Effector memory CD4-positive, alpha-beta T cell (primary cell): Measurements from ENCODE around the gene DOCK3.
"Not testable (repeated sequence)": the region's sequence is repeated elsewhere in the genome, so short reads cannot be mapped to it uniquely, and the experiment has no call there.

Experiments used
- DNase-seq, 3 donors: peaks; one replicate each; pipeline ENCODE4 v3.0.0-alpha.2; 2020
- H3K27ac ChIP-seq: 2 replicates; pipeline ENCODE4 v1.7.0; 2013; ENCODE audit warnings: mild to moderate bottlenecking, low read length, moderate library complexity; ENCODE audit not compliant: insufficient read depth, poor library complexity, severe bottlenecking
- H3K27me3 ChIP-seq: replicated peaks from 2 replicates; pipeline ENCODE4 v1.7.0; 2013; ENCODE audit warnings: mild to moderate bottlenecking, low read length; ENCODE audit not compliant: insufficient read depth, control insufficient read depth, poor library complexity, severe bottlenecking
- H3K36me3 ChIP-seq: 2 replicates; pipeline ENCODE4 v1.7.0; 2013; ENCODE audit warnings: mild to moderate bottlenecking, low read length, moderate library complexity; ENCODE audit not compliant: control insufficient read depth, insufficient read depth
- H3K4me1 ChIP-seq: 2 replicates; pipeline ENCODE4 v1.7.0; 2013; ENCODE audit warnings: low read length, mild to moderate bottlenecking; ENCODE audit not compliant: control insufficient read depth, insufficient read depth, poor library complexity, severe bottlenecking
- H3K4me3 ChIP-seq: 2 replicates; pipeline ENCODE4 v1.7.0; 2013; ENCODE audit warnings: low read length, low read depth, mild to moderate bottlenecking; ENCODE audit not compliant: insufficient read depth, poor library complexity, severe bottlenecking
- H3K9me3 ChIP-seq: 2 replicates; pipeline ENCODE4 v1.7.0; 2013; ENCODE audit warnings: mild to moderate bottlenecking, low read length, moderate library complexity; ENCODE audit not compliant: control insufficient read depth

The DOCK3 gene

DNA sequence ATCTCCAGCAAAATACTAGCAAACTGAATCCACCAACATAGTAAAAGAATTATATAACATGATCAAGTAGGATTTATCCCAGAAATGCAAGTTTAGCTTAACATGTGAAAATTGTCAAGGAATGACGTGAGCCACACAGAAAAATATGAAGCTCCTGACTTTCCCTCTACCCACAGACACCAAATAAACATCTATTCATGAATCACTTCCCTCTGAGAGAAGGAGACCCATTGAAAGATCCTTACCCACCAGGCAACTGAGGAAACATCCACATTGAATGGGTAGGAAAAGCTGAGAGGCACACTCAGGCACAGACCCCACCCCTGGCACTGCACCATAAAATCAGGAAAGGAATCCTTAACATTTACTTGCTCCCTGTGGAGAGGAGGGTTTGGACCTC, 608.2 kb downstream of the DOCK3 start:
- Histone ChIP-seq H3K4me1 (no peaks in the 10 kb centered on the region), H3K27me3 (no peaks in the 10 kb centered on the region), H3K9me3 (no peaks in the 10 kb centered on the region), H3K27ac (no peak overlapping the region), H3K36me3 (no peaks in the 10 kb centered on the region), H3K4me3 (no peak overlapping the region)
- no peak for DNase-seq

DNA sequence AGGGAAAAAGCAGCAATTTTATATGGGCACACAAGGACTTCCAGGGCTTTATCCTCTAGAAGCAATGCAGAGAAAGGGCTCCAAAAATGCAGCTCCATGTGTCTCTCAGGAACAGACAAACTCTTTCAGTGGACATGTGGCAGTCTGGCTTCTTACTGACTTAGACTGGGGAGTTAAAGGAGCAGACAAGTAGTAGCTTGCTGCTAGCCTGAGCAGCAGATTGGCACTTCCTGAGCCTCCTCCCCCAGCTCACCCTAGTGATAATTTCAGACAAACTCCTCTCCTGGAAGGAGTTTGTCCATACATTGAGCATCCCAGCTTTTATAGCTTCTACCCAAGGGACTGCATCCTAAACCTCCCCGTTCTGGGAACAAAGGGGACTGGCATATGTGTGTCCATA, 608.7 kb downstream of the DOCK3 start:
- no peak for DNase-seq
- H3K27me3 ChIP-seq: no peaks in the 10 kb centered on the region
- H3K4me3 ChIP-seq: no peak overlapping the region
- H3K4me1 ChIP-seq: no peaks in the 10 kb centered on the region
- no peaks in the 10 kb centered on the region for H3K36me3 ChIP-seq
- H3K9me3 ChIP-seq: no peaks in the 10 kb centered on the region
- no peak overlapping the region for H3K27ac ChIP-seq

DNA sequence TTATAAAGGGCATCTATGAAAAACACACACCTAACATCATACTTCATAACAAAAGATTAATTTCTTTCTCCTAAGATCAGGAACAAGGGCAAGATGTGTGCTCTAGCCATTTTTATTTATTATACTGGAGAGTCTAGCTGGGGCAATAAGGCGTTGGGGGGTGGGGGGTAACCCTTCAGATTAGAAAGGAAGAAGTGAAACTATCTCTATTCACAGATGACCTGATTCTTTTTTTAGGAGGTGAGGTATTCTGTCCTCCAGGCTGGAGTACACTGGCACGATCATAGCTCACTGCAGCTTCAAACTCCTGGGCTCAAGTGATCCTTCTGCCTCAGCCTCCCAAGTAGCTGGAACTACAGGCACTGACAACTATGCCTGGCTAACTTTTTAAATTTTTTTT, 620.9 kb downstream of the DOCK3 start:
- H3K36me3 ChIP-seq: no peaks in the 10 kb centered on the region
- no peak for DNase-seq
- no peak overlapping the region for H3K27ac ChIP-seq
- no peak overlapping the region for H3K4me3 ChIP-seq
- H3K27me3 ChIP-seq: no peaks in the 10 kb centered on the region
- H3K4me1 ChIP-seq: no peaks in the 10 kb centered on the region
- no peaks in the 10 kb centered on the region for H3K9me3 ChIP-seq

DNA sequence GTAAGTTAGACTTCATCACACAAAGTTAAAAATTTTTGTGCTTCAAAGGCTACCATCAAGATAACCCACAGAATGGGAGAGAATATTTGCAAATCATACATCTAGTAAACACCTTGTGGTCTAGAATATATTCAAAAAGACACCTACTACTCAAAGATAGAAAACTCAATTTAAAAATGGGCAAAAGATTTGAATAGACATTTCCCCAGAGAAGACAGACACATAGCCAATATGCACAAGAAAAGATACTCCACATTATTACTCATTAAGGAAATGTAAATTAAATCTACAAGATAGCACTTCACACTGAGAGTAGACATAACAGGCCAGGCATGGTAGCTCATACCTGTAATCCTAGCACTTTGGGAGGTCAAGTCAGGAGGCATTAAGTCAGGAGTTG, 622.6 kb downstream of the DOCK3 start:
- H3K36me3 ChIP-seq: no peaks in the 10 kb centered on the region
- no peaks in the 10 kb centered on the region for H3K27me3 ChIP-seq
- DNase-seq: no peak
- no peak overlapping the region for H3K27ac ChIP-seq
- no peak overlapping the region for H3K4me3 ChIP-seq
- no peaks in the 10 kb centered on the region for H3K9me3 ChIP-seq
- no peaks in the 10 kb centered on the region for H3K4me1 ChIP-seq

DNA sequence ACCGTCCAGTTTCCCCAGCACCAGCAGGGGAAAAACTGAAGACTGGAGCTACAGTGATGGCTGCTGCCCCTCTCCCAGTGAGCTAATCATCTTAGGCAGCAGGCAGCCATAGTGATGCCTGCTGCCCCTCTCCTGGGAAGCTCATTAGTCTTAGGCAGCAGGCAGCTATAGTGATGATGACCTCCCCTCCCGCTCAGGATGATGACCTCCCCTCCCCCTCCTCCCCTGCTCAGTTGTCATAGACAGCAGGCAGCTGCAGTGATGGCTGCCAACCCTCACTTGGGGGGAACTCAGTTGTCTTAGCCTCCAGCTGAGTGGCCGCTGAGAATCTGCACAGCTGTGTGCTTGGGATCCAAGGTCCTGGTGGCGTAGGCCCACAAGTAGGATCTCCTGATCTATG, 629.5 kb downstream of the DOCK3 start:
- H3K4me1 ChIP-seq: no peaks in the 10 kb centered on the region
- H3K4me3 ChIP-seq: no peak overlapping the region
- no peaks in the 10 kb centered on the region for H3K27me3 ChIP-seq
- no peak overlapping the region for H3K27ac ChIP-seq
- no peaks in the 10 kb centered on the region for H3K9me3 ChIP-seq
- H3K36me3 ChIP-seq: no peaks in the 10 kb centered on the region
- DNase-seq: no peak

DNA sequence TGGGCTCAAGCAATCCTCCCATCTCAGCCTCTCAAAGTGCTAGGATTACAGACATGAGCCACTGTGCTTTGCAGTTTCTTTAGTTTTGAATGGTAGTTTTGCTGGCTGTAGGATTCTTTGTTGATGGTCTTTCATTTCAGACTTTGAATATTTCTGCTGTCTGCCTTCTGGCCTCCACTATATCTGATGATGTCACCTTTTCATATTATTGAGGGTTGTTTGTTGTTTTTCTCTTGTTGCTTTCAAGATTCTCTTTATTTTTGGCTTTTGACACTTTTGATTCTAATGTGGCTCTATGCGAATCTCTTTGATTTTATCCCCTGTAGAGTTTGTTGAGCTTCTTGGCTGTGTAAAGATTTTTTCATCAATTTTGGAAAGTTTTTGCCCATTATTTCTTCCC, 631.4 kb downstream of the DOCK3 start:
- no peaks in the 10 kb centered on the region for H3K9me3 ChIP-seq
- no peaks in the 10 kb centered on the region for H3K4me1 ChIP-seq
- no peak overlapping the region for H3K27ac ChIP-seq
- no peak overlapping the region for H3K4me3 ChIP-seq
- no peaks in the 10 kb centered on the region for H3K36me3 ChIP-seq
- H3K27me3 ChIP-seq: no peaks in the 10 kb centered on the region
- DNase-seq: no peak

DNA sequence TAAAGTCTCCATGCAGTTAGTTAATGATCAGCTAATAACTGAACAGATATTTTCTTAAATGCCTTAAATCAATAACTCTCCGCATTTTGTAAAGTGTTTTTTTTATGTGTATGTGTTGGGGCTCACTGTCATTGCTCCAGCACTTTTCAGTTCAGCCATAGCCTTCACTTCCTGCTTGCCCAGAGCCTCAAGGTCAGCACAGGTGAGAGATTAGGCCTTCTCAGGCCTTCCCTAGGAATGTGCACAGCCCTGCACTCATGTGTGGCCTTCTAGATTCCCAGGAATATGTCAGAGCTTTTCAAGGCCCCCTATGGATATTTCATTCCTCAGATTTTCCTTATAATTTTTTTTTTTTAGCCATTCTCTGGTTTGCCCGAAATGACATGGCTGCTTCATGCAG, 632.7 kb downstream of the DOCK3 start:
- Histone ChIP-seq H3K36me3 (no peaks in the 10 kb centered on the region), H3K27ac (no peak overlapping the region), H3K27me3 (no peaks in the 10 kb centered on the region), H3K9me3 (no peaks in the 10 kb centered on the region), H3K4me1 (no peaks in the 10 kb centered on the region), H3K4me3 (no peak overlapping the region)
- no peak for DNase-seq

DNA sequence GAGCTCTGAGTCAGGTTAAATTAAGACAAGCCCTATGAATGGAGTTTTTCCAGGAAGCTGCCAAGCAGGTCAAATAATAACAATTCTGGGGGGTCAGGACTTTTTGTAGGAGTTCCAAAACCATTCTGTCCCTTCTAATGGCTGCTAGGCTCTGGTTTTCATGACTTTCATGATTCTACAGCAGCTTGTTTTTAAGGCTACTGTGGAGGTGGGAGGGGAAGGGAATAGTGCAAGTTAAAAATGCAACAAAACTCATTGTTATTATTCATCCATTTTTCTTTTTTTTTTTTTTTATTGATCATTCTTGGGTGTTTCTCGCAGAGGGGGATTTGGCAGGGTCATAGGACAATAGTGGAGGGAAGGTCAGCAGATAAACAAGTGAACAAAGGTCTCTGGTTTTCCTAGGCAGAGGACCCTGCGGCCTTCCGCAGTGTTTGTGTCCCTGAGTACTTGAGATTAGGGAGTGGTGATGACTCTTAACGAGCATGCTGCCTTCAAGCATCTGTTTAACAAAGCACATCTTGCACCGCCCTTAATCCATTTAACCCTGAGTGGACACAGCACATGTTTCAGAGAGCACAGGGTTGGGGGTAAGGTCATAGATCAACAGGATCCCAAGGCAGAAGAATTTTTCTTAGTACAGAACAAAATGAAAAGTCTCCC, 633.3 kb downstream of the DOCK3 start:
- DNase-seq: not testable (repeated sequence)

DNA sequence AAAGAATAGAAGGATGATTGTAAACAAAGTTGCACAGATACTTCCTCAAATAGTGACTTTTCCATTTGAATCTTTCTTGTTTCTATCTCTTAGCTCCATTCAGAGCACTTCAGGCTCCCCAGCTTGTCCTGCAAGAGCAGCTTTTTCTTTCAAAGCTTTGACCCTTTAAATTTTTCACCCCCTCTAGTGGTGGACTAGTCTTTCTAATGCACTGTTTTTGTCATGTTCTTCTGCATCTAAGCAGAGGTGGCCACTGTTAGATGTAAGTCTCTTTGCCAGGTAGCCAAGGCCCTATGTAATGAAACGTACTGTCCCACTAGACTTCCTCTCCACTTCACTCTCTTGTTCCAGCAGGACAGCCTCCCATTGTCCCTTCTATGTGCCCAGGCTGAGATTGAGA, 636.3 kb downstream of the DOCK3 start:
- H3K4me3 ChIP-seq: no peak overlapping the region
- no peaks in the 10 kb centered on the region for H3K4me1 ChIP-seq
- H3K9me3 ChIP-seq: no peaks in the 10 kb centered on the region
- no peak for DNase-seq
- no peaks in the 10 kb centered on the region for H3K27me3 ChIP-seq
- no peak overlapping the region for H3K27ac ChIP-seq
- H3K36me3 ChIP-seq: no peaks in the 10 kb centered on the region

More for the DNA sequence above, 633.3 kb downstream of the DOCK3 start:
- H3K4me1 ChIP-seq, H3K4me3 ChIP-seq, H3K36me3 ChIP-seq, H3K27me3 ChIP-seq, H3K9me3 ChIP-seq, H3K27ac ChIP-seq: not testable (repeated sequence)

DNA sequence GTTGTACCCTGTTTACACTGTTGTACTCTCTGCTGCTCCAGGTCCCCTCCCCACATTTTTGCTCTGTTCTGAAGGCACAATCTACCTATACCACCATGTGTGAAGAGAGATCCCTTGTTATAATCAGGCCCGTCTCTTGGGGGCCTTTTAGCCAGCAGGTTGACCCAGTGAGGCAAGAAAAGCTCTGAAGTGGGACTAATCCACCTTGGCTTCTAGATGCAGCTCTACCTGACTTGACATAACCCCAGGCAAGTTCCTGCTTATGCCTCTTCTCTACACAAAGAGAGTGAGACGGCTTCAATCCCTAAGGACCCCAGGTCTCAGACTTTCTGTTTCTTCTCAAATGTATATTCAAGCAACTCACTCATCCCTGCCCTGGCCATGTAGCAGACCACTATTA, 653.5 kb downstream of the DOCK3 start:
- no peak for DNase-seq
- H3K9me3 ChIP-seq: no peaks in the 10 kb centered on the region
- no peaks in the 10 kb centered on the region for H3K27me3 ChIP-seq
- H3K4me3 ChIP-seq: no peak overlapping the region
- no peak overlapping the region for H3K27ac ChIP-seq
- H3K4me1 ChIP-seq: no peaks in the 10 kb centered on the region
- H3K36me3 ChIP-seq: no peaks in the 10 kb centered on the region
